ENCODE results near the gene MMP1.

Gene MMP1

GRCh38 chr11:102798012-102798746 is at the start of gene MMP1:
Gene MMP1, minus strand, starts transcription at chr11:102798160. Its CDS starts 68 bp downstream, at chr11:102798092.
- DNase-seq = no peak

DNA sequence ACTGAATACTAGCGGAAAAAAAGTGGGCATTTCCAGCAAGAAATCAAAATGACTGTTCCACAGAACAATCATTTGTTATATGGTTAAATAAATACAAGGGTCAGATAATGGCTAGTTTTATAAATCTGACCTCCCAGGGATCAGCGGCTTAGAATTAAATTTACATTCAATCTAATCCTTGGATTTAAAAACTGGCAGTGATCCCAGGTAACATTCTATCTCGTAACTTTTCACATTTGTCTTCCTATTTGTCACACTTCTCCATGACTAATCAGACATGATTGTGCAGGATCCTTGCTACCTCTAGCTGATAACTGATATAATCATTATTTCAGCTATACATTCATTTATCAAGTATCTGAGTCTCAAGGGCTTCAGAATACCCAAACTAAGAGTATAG is 48.3 kb upstream of the MMP1 start:
- no peak for DNase-seq

- DNase-seq = no peak
These were observed 45.5 kb upstream of the MMP1 start, which contains the start of gene MMP3 for GRCh38 chr11:102843489-102843888. Gene MMP3, minus strand, starts transcription at chr11:102843609. Its CDS starts 63 bp downstream, at chr11:102843546.

DNA sequence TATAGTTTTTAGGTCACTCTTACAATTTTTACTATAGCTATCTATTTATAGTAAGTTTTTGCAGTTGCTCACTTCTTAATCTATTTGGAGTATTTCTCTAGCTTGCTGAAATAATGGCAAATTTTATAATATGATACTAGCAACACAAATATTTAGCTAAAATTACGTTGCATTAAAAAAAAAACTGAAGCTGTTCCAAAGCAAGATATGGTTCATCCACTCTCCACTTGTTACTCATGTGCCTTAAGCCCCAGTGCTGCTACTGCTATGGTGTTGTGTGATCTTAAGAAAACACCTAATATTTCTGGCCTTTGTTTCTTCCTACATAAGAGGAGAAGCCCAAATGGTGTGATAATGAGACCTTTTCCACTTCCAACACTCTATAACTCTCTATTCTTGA is 45.0 kb upstream of the MMP1 start:
- DNase-seq = no peak

DNA sequence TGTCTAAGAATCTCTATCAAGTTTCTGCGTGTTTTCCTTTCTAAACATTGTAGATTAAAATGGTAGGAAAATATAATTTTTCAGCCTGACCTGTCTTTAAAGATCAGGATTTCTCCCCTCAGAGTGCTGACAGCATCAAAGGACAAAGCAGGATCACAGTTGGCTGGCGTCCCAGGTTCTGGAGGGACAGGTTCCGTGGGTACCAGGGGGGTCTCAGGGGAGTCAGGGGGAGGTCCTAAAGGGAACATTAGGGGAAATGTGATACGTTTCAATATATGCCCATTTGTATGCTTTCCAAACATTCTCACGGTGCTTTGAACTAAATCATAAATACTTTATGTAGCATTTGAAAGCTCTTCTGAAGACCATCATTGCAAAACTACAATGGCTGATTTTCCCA is 42.1 kb upstream of the MMP1 start:
- no peak for DNase-seq

DNA sequence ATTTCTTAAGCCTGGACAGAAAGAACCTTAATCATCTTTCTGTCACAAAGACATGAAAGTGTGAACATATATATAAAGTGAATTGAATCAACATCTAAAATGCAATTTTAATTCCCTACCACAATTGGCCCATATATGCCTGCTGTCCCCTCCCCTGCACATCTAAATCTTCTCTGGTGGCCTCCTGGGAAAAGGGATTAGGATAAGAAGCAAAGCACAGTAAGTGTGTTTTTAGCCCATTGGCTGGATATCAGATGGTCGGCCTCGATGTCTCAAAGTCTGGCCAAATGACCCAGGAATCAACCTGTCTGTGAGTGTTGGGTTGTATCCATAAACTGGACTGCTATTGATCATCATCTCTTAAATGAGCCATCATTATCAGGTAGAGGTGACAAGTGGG is 39.7 kb upstream of the MMP1 start:
- DNase-seq = no peak

DNA sequence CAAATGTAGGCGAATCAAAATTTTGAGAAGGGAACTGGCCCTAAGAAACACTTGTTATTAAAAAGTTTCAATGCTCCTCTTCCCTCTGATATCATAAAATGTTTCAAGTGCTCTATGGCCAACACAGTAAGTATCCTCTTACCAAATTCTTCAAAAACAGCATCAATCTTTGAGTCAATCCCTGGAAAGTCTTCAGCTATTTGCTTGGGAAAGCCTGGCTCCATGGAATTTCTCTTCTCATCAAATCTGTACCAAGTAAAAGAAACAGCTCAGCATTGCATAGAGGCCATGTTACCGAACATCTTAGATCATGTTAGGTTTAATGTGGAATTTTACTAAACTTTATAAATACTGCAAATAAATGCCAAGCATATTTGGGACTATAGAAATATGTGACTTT is 39.2 kb upstream of the MMP1 start:
- DNase-seq = no peak

GRCh38 chr11:102836290-102836875 is 38.4 kb upstream of the MMP1 start:
- DNase-seq = no peak

- DNase-seq = no peak
These were observed 35.8 kb upstream of the MMP1 start for GRCh38 chr11:102833731-102834130.

- DNase-seq = no peak
These were observed 34.7 kb upstream of the MMP1 start for GRCh38 chr11:102832612-102833011.

- DNase-seq = peak in 1 of 2 donors; percentile 14
These were observed 33.8 kb upstream of the MMP1 start for GRCh38 chr11:102831489-102832440.

- no peak for DNase-seq
These were observed 33.1 kb upstream of the MMP1 start for GRCh38 chr11:102831128-102831488.

GRCh38 chr11:102830001-102830727 is 32.2 kb upstream of the MMP1 start:
- DNase-seq = no peak

DNA sequence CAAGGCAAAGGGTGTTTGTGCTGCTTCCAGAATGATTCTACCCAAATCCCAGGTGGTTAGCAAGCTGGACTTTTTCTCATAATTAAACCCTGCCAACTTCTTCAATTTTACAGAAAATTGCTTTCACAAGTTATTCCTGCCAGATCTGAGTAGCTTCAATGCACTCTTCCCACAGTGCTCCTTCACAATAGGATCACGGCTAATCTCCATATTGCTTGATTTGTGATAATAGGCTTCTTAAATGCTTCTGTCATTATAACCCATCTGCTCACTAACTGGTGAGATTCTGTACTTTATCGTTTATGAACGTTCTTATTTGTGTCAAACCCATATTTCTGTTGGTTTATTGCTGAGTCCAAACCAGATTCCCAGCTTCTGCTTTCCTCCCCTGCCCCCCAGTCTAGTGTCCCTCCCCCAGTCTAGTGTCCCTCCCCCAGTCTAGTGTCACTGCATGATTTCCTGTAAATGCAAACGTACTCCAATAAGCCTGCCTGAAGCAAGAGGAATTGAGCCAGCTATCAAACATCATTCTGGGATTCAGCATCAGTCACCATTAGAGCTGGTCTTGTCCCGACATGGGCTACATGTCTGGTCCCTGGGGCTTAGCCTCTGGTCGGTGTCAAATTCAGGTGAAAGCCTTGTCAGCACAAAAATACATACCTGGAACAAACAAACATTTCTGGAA is 31.5 kb upstream of the MMP1 start:
- no peak for DNase-seq

GRCh38 chr11:102824556-102824955 is 26.6 kb upstream of the MMP1 start:
- no peak for DNase-seq

- no peak for DNase-seq
These were observed 21.5 kb upstream of the MMP1 start for GRCh38 chr11:102819491-102819890.

- DNase-seq = no peak
These were observed 15.5 kb upstream of the MMP1 start for GRCh38 chr11:102813484-102813883.

GRCh38 chr11:102812188-102812587 is 14.2 kb upstream of the MMP1 start:
- no peak for DNase-seq

DNA sequence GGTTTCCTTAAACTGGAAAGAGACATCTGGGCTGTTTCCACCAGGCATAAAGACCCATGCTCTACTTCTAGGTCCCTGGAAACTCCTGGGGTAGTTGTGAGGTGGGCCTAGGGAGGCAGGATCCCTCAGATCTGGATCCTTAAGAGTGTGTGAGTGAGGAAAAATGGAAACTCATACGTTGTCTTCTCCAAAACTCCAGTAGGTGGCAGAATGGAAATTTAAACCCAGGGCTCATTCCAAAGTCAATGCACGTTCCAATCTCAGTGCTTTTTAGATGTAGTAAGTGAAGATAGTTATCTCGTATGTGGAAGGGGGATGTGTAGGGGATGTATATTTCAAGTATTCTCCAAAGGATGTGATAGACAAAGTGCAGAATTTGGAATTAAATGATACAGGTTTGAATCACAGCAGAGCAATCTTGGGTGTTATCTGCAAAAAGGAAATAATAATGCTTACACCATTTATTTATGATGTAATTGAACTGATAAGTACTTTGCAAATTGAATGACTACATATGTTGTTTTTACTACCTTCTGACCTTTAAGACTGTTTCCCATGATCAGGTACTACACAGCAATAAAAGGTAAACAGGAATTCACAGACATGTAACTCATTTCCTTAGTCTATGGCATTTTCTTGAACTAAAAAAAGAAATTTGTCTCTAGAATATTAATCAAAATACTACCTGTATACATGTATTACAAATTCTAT is 13.1 kb upstream of the MMP1 start:
- DNase-seq = no peak

- DNase-seq = no peak
These were observed 12.0 kb upstream of the MMP1 start for GRCh38 chr11:102809971-102810370.

DNA sequence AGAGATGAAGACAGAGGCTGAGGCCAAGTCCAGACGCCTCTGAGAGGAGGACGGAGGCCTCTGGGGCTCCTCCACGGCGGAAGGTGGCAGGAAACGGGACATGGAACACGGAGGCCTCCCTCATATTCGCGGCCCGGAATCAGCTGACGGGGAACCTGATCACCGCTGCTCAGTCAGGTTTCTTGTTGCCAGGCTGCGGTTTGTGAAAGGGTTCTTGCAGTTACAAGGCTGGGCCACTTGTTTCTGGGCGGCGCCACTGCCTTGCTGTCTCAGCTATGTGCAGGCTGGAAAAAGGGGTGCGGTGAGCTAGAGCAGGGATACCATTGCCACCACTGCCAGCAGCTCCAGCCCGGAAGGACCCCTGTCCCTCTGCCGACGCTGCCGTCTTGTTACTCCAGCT is 10.0 kb upstream of the MMP1 start:
- DNase-seq = peak in 1 of 2 donors; percentile 9

DNA sequence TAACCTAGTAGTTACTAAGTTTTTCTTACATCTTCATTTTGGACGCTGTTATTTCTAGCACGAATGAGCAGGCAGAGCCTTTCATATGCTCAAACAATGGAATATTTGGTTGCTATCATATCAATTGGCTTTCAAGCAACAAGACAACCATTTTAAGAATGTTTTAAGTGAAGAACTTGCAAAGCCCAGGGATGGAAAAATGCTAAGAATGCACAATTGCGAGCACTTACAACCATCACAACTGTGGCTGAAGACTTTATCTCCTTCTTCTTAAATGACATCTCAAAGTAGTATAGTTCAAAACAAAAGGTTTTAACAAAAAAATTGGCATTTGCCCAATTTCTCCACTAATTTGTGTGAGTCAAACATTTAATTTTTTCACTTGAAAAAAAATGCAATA is 8.3 kb upstream of the MMP1 start:
- DNase-seq = no peak

Data from stimulated activated CD4-positive, alpha-beta T cell treated with anti-CD3 and anti-CD28 coated beads, Interleukin-2, amount 100 ng/mL, for 24 hours (primary cell).